Liver (tissue), 9 donors: ENCODE results near the gene MARVELD1. TPM values are rescaled to one million over a fixed set of nuclear protein-coding genes. Genes with fewer than 3 reads are reported as not detected.

Experiments
- DNase-seq: peaks from one replicate; pipeline ENCODE4 v3.0.0-alpha.2; 2017; ENCODE audit warnings: low spot score
- H3K27ac ChIP-seq, 2 donors: one replicate each; pipeline ENCODE4 v1.7.0; 2013; ENCODE audit warnings: inconsistent platforms in 2 of 2, low read length in 2 of 2, control low read depth in 1 of 2, low read depth in 1 of 2, mild to moderate bottlenecking in 1 of 2
- H3K27me3 ChIP-seq, 4 donors: one replicate each; pipeline versions ENCODE4 v1.6.1 to v1.7.0; 2013; ENCODE audit warnings: low read length in 3 of 4, inconsistent platforms in 1 of 4, mild to moderate bottlenecking in 1 of 4, moderate library complexity in 1 of 4; ENCODE audit not compliant: control insufficient read depth in 4 of 4, insufficient read depth in 4 of 4
- H3K36me3 ChIP-seq, 4 donors: one replicate each; pipeline versions ENCODE4 v1.6.1 to v1.7.0; 2013; ENCODE audit warnings: low read length in 3 of 4, mild to moderate bottlenecking in 3 of 4, low read depth in 1 of 4, moderate library complexity in 1 of 4; ENCODE audit not compliant: control insufficient read depth in 4 of 4, insufficient read depth in 3 of 4
- H3K4me1 ChIP-seq, 4 donors: one replicate each; pipeline versions ENCODE4 v1.6.1 to v1.7.0; 2013; ENCODE audit warnings: low read length in 3 of 4, mild to moderate bottlenecking in 3 of 4, moderate library complexity in 1 of 4; ENCODE audit not compliant: control insufficient read depth in 4 of 4, insufficient read depth in 4 of 4
- H3K4me3 ChIP-seq, 3 donors: one replicate each; pipeline versions ENCODE4 v1.6.1 to v1.7.0; 2013; ENCODE audit warnings: low read length in 3 of 3, control low read depth in 1 of 3, low read depth in 1 of 3, mild to moderate bottlenecking in 1 of 3
- H3K9ac ChIP-seq, 2 donors: one replicate each; pipeline ENCODE4 v1.7.0; 2013; ENCODE audit warnings: low read length in 2 of 2, mild to moderate bottlenecking in 2 of 2, moderate library complexity in 2 of 2, control low read depth in 1 of 2, low read depth in 1 of 2
- H3K9me3 ChIP-seq, 4 donors: one replicate each; pipeline versions ENCODE4 v1.6.1 to v1.7.0; 2013; ENCODE audit warnings: low read length in 3 of 4; ENCODE audit not compliant: control insufficient read depth in 4 of 4
- CTCF ChIP-seq: fragments of 150-350 bp; IDR thresholded peaks from 2 replicates; pipeline ENCODE4 v1.5.1; 2017; ENCODE audit warnings: improper control_type of control experiment, low read depth, low read length; ENCODE audit not compliant: missing input control
- EGR1 ChIP-seq, 2 donors: IDR thresholded peaks; 2 replicates each; pipeline ENCODE4 v1.6.1; 2016 to 2018; ENCODE audit warnings: antibody characterized with exemption in 2 of 2, low read depth in 2 of 2
- FOXA2 ChIP-seq: IDR thresholded peaks from 2 replicates; pipeline ENCODE4 v1.6.1; 2016; ENCODE audit warnings: antibody characterized with exemption
- HNF4G ChIP-seq: IDR thresholded peaks from 2 replicates; pipeline ENCODE4 v1.6.1; 2016; ENCODE audit warnings: antibody characterized with exemption
- RAD21 ChIP-seq, 2 donors: IDR thresholded peaks; 2 replicates each; pipeline ENCODE4 v1.6.1; 2016; ENCODE audit warnings: antibody characterized with exemption in 2 of 2, mild to moderate bottlenecking in 2 of 2
- RXRA ChIP-seq, 2 donors: IDR thresholded peaks; 2 replicates each; pipeline ENCODE4 v1.6.1; 2017 to 2018; ENCODE audit warnings: antibody characterized with exemption in 2 of 2, mild to moderate bottlenecking in 1 of 2
- ZBTB33 ChIP-seq: IDR thresholded peaks from 2 replicates; pipeline ENCODE4 v1.6.1; 2016; ENCODE audit warnings: antibody characterized with exemption
- WGBS: extraction: QIAGEN DNeasy Blood & Tissue Kit; methylation state at CpG from one replicate; pipeline ENCODE4 v1.1.7; 2013; 5-methylcytosine and 5-hydroxymethylcytosine counted together
- polyA plus RNA-seq, 2 donors: library from polyadenylated mRNA; stranded (reverse) in 1 of 2; unstranded in 1 of 2; fragments of 200-250 nt in 1 of 2; fragments of >200 nt in 1 of 2; fragmentation: Nextera tagmentation in 1 of 2; extraction: Ambion mirVana in 1 of 2; gene quantifications; one replicate each; pipeline versions ENCODE4 v1.2.1 to v1.2.3, GENCODE V29; 2013 to 2015
- total RNA-seq, 2 donors: library from RNA; depleted of rRNA; stranded (reverse); fragments of >200 nt; gene quantifications; one replicate each; pipeline ENCODE4 v1.2.3, GENCODE V29; 2014
- TF ChIP-seq, protein P1 (sequence below): IDR thresholded peaks from 2 replicates; pipeline ENCODE4 v1.6.1; 2016; ENCODE audit warnings: antibody characterized with exemption
- TF ChIP-seq, protein P2 (sequence below): IDR thresholded peaks from 2 replicates; pipeline ENCODE4 v1.6.1; 2016; ENCODE audit warnings: antibody characterized with exemption
- TF ChIP-seq, protein P3 (sequence below): IDR thresholded peaks from 2 replicates; pipeline ENCODE4 v1.6.1; 2016; ENCODE audit warnings: antibody characterized with exemption, mild to moderate bottlenecking
- donor health status: healthy.
- donor health status: healthy.
- donor health status: healthy.
- donor health status: healthy.
- donor health status: healthy.

The MARVELD1 gene
- total and polyA plus RNA-seq, 4 donors: 0.72 to 3.3 (median 2.8) TPM

DNA sequence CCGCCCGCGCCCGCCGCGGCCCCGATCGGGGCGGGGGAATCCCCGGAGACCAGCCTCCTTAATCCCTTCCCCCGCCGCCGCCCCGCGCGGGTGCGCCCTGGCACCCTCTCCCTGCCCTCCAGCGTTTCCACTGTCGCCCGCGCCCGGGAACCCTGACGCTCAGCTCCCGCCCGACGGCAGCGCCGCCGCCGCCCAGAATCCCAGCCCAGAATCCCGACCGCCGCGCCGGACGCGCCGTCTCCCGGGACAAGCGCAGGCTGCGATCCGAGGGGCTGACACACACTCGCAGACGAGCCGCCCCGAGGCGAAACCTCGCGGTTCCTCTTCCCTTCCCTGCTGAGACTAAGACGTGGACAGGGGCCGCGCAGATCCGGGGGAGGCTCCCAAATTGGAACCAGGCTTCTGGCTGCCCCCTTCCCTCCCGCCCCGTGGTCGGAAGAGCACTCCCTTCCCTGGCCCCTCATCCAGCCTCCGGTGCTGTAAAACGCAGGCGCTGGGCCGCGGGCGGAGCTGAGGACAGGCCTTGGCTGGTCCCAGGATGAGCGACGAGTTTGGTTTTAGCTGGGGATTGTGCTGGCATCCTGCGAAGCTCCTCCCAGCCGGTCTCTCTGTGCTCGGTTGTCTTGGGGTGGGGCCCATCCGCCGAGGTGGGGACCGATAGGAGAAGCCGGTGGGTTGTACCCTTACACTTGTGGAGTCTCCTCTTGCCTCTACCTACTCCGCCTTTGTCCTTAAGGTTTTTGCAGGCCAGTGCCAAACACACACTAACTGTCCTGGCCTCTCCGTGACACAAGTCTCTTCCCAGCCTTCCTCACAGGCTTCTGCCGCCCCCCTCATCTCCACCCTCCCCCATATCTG, 1.1 kb downstream of the MARVELD1 start (continued):
- TF ChIP-seq RAD21 (IDR thresholded peaks at IDR 0.05) (no peak), FOXA2 (no peak), EGR1 (IDR thresholded peaks at IDR 0.05; ENCODE audit: low read depth in 2 of 2) (no peak)
- TF ChIP-seq, protein P1, sequence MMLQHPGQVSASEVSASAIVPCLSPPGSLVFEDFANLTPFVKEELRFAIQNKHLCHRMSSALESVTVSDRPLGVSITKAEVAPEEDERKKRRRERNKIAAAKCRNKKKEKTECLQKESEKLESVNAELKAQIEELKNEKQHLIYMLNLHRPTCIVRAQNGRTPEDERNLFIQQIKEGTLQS: no peak

- no peaks in the 10 kb centered on the region for H3K27me3 ChIP-seq
- no peak overlapping the region for H3K9ac ChIP-seq
- H3K36me3 ChIP-seq: no peaks in the 10 kb centered on the region
- no peak for DNase-seq
- peak overlapping the region in 1 of 3 donors; percentile 56 for H3K4me3 ChIP-seq
- TF ChIP-seq HNF4G: no peak
- peaks cover 2 to 23% (median 17%) of the 10 kb centered on the region in 4 donors for H3K4me1 ChIP-seq
- H3K9me3 ChIP-seq: no peaks in the 10 kb centered on the region
- WGBS: 87% methylated on average over 8 of the region's 8 CpGs
- no peak overlapping the region for H3K27ac ChIP-seq
Measured at GRCh38 chr10:97715259-97715874, 1.8 kb downstream of the MARVELD1 start.

- DNase-seq: no peak
- H3K4me3 ChIP-seq: no peak overlapping the region
- H3K27me3 ChIP-seq: no peaks in the 10 kb centered on the region
- no peak for TF ChIP-seq ZBTB33
- no peak for TF ChIP-seq CTCF
- no peak for TF ChIP-seq RXRA (IDR thresholded peaks at IDR 0.05)
- TF ChIP-seq, protein P2, sequence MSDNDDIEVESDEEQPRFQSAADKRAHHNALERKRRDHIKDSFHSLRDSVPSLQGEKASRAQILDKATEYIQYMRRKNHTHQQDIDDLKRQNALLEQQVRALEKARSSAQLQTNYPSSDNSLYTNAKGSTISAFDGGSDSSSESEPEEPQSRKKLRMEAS: no peak
- no peak for TF ChIP-seq RAD21 (IDR thresholded peaks at IDR 0.05)
- TF ChIP-seq, protein P3, sequence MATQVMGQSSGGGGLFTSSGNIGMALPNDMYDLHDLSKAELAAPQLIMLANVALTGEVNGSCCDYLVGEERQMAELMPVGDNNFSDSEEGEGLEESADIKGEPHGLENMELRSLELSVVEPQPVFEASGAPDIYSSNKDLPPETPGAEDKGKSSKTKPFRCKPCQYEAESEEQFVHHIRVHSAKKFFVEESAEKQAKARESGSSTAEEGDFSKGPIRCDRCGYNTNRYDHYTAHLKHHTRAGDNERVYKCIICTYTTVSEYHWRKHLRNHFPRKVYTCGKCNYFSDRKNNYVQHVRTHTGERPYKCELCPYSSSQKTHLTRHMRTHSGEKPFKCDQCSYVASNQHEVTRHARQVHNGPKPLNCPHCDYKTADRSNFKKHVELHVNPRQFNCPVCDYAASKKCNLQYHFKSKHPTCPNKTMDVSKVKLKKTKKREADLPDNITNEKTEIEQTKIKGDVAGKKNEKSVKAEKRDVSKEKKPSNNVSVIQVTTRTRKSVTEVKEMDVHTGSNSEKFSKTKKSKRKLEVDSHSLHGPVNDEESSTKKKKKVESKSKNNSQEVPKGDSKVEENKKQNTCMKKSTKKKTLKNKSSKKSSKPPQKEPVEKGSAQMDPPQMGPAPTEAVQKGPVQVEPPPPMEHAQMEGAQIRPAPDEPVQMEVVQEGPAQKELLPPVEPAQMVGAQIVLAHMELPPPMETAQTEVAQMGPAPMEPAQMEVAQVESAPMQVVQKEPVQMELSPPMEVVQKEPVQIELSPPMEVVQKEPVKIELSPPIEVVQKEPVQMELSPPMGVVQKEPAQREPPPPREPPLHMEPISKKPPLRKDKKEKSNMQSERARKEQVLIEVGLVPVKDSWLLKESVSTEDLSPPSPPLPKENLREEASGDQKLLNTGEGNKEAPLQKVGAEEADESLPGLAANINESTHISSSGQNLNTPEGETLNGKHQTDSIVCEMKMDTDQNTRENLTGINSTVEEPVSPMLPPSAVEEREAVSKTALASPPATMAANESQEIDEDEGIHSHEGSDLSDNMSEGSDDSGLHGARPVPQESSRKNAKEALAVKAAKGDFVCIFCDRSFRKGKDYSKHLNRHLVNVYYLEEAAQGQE: no peak
- H3K9ac ChIP-seq: no peak overlapping the region
- H3K27ac ChIP-seq: no peak overlapping the region
- WGBS: 94% methylated on average over 7 of the region's 7 CpGs
- no peaks in the 10 kb centered on the region for H3K9me3 ChIP-seq
- H3K36me3 ChIP-seq: no peaks in the 10 kb centered on the region
- peaks cover 2 to 23% (median 17%) of the 10 kb centered on the region in 4 donors for H3K4me1 ChIP-seq
Measured at GRCh38 chr10:97717627-97718026, 4.1 kb downstream of the MARVELD1 start.
